Epithelial cell of proximal tubule (primary cell): Measurements from ENCODE around the gene KIZ. TPM values are rescaled to one million over a fixed set of nuclear protein-coding genes. Genes with fewer than 3 reads are reported as not detected.
A peak's percentile ranks its signal among the peaks of the same experiment; 100 is the strongest.

Experiments used
- DNase-seq: peaks from one replicate; pipeline ENCODE4 v3.0.0-alpha.2; 2011; ENCODE audit warnings: low read depth
- H3K4me3 ChIP-seq: 2 replicates; pipeline ENCODE4 v1.5.1; 2011; ENCODE audit warnings: low read depth, mild to moderate bottlenecking, low read length
- CTCF ChIP-seq: conservative IDR thresholded peaks from 2 replicates; pipeline ENCODE4 v1.5.1; 2012; ENCODE audit warnings: low read depth, mild to moderate bottlenecking, low read length
- total RNA-seq: library from RNA; depleted of rRNA; stranded (reverse); fragments of >200 nt; gene quantifications from 2 replicates; pipeline ENCODE4 v1.2.3, GENCODE V29; 2015

KIZ gene
- total RNA-seq, 1 donor from 2014 or later: 4.7 TPM

GRCh38 chr20:21183722-21184121 lies 57.8 kb downstream of the KIZ start:
- TF ChIP-seq CTCF: no peak
- DNase-seq: no peak
- no peak overlapping the region for H3K4me3 ChIP-seq

DNA sequence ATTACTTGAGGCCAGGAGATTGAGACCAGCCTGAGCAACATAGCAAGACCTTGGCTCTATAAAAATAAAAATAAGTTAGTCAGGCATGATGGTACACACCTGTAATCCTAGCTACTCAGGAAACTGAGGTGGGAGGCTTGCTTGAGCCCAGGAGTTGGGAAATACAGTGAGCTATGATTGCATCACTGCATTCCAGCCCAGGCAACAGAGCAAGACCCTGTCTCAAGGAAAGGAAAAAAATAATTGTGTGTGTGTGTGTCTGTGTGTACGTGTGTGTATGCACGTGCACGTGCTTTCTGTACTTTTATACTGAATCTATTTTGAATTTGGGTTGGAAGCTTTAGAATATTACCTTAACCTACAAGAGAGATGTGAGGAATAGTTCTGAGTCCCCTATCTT lies 58.9 kb downstream of the KIZ start:
- peak; percentile 61 for DNase-seq
- H3K4me3 ChIP-seq: no peak overlapping the region
- TF ChIP-seq CTCF: no peak

- no peak for TF ChIP-seq CTCF
- no peak overlapping the region for H3K4me3 ChIP-seq
- DNase-seq: no peak
Observed at GRCh38 chr20:21185849-21186248, 60.0 kb downstream of the KIZ start.

DNA sequence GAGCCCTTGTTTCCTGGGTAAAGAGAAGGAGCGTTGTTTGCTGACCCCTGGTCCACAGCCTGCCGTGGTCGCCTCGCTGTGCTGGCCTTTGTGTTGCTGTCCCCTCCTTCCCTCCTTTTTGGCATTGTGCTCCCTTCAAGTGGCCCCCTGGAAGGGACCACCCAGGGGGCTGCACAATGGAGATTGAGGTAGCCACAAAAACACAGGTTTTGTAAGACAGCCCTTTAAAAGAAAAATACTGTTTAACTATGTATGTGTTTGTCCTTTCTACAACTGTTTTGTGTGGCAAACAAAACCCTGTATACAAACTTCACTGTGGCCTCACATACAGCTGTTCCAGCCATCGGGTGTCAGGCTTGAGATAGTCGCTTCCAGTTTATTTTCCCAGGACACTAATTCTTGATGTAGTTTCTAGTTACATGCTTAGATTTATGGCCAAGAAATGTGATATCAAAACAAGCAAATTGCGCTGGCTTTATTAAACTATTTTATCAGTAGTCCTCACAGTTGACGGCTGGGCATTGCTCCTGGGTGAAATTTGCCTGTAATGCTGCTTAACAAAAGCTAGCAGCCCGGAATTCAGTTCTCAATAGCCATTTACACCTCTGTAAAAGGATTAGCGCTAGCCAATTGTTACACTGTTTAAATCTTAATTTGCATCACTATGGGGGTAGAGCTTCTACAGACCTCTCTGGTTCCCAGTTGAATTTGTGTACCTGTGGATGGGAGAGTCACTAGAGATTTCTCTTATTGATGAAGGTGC lies 64.1 kb downstream of the KIZ start:
- H3K4me3 ChIP-seq: no peak overlapping the region
- no peak for DNase-seq
- no peak for TF ChIP-seq CTCF

GRCh38 chr20:21190869-21191268 lies 65.0 kb downstream of the KIZ start:
- no peak for TF ChIP-seq CTCF
- no peak overlapping the region for H3K4me3 ChIP-seq
- no peak for DNase-seq

DNA sequence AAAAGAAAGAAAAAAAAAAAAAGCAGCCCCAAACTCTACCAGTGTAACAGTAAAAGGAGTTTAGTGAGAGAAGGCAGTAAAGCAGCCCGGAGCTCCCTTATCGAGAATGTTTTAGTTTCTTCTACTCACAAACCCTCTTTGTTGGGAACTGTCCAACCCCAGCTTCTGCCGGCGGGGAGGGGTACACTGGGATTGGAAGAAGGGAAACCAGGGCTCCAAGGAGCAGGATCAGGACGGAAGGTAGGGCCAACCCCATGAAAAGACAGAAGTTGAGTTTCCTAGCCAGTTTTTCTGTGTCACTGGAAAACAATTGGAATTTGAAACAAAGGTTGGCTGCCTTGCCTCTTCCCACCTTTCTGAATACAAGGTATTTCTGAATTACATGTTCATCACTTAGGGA lies 66.0 kb downstream of the KIZ start:
- DNase-seq: no peak
- no peak for TF ChIP-seq CTCF
- H3K4me3 ChIP-seq: no peak overlapping the region

- DNase-seq: peak; percentile 66
- no peak overlapping the region for H3K4me3 ChIP-seq
- TF ChIP-seq CTCF: no peak
Observed at GRCh38 chr20:21202259-21202658, 76.4 kb downstream of the KIZ start.
